K562 (cell line): ENCODE results near the gene PCDH12. TPM values are rescaled to one million over a fixed set of nuclear protein-coding genes. Genes with fewer than 3 reads are reported as not detected.

ENCODE experiments used
- ATAC-seq: fragments of 200-7000 bp; cut with Tn5 transposase; 3 replicates; pipeline ENCODE4 v1.9.1; 2020; ENCODE audit warnings: moderate library complexity
- BruUV-seq: library from RNA; stranded (reverse); fragments of 400-500 nt; replicated peaks from 2 replicates; lab custom pipeline; 2021; lab: Mats Ljungman, UMichigan
- CTCF ChIA-PET: fragments of 300-600 bp; formaldehyde crosslinking; extraction: SDS; loops from one replicate; lab custom pipeline; 2021; ENCODE audit warnings: low intra/inter-chr PET ratio; lab: Yijun Ruan, JAX
- POLR2A ChIA-PET: fragments of 300-600, 350-650 bp; sonication (Branson Sonifier 250); formaldehyde crosslinking; extraction: SDS; loops from one replicate; lab custom pipeline; 2021; ENCODE audit warnings: antibody characterized with exemption, inconsistent platforms; lab: Yijun Ruan, JAX
- DNase-seq, 4 experiments: peaks; one replicate each; pipeline versions ENCODE4 v3.0.0 to v3.0.0-alpha.2; 2011 to 2018; ENCODE audit warnings: low spot score in 3 of 4, mixed read lengths in 3 of 4; ENCODE audit errors: extremely low read depth in 1 of 4
- FAIRE-seq: peaks from 2 replicates; lab custom pipeline; 2011; peaks lifted over from hg19 to GRCh38; lab: Jason Lieb, UNC
- H2AFZ ChIP-seq: 2 replicates; pipeline ENCODE4 v1.6.0; 2011; ENCODE audit warnings: low read depth, low read length, control low read depth, inconsistent platforms
- H3K27ac ChIP-seq: fragments of 200-600 bp; 3 replicates; pipeline ENCODE4 v1.8.0; 2011; ENCODE audit warnings: low read depth, mild to moderate bottlenecking, control low read depth, inconsistent platforms, low read length, moderate library complexity, mixed read lengths; ENCODE audit errors: extremely low read depth
- H3K27me3 ChIP-seq, 2 experiments: fragments of 300-600 bp in 1 of 2; 2 replicates in 1 of 2; 3 replicates in 1 of 2; pipeline versions ENCODE4 v1.6.0 to v1.8.0; 2011; ENCODE audit warnings: inconsistent platforms in 2 of 2, low read length in 2 of 2, mild to moderate bottlenecking in 1 of 2, mixed read lengths in 1 of 2, moderate library complexity in 1 of 2; ENCODE audit not compliant: control insufficient read depth in 2 of 2, insufficient read depth in 2 of 2
- H3K36me3 ChIP-seq: fragments of 300-600 bp; 3 replicates; pipeline ENCODE4 v1.8.0; 2011; ENCODE audit warnings: mild to moderate bottlenecking, low read length, inconsistent platforms; ENCODE audit not compliant: control insufficient read depth, insufficient read depth
- H3K4me1 ChIP-seq, 2 experiments: fragments of 200-600 bp in 1 of 2; replicated peaks in 1 of 2; 2 replicates in 1 of 2; 3 replicates in 1 of 2; pipeline versions ENCODE4 v1.5.1 to v1.8.0; 2011; ENCODE audit warnings: inconsistent platforms in 2 of 2, low read length in 2 of 2, mild to moderate bottlenecking in 1 of 2, mixed read lengths in 1 of 2, moderate library complexity in 1 of 2; ENCODE audit not compliant: control insufficient read depth in 2 of 2, insufficient read depth in 2 of 2
- H3K4me2 ChIP-seq: 2 replicates; pipeline ENCODE4 v1.6.1; 2011; ENCODE audit warnings: low read length, control low read depth, inconsistent platforms, mixed read lengths; ENCODE audit not compliant: insufficient read depth
- H3K4me3 ChIP-seq: fragments of 200-600 bp; sonication (generic), shearing (Covaris generic); 2 replicates; pipeline ENCODE4 v1.5.1; 2016; ENCODE audit warnings: control low read depth, inconsistent platforms
- H3K79me2 ChIP-seq: fragments of 200-600 bp; 3 replicates; pipeline ENCODE4 v1.8.0; 2011; ENCODE audit warnings: low read length, inconsistent platforms; ENCODE audit not compliant: control insufficient read depth, insufficient read depth
- H3K9ac ChIP-seq, 2 experiments: 2 replicates each; pipeline versions ENCODE4 v1.6.0 to v1.6.1; 2011; ENCODE audit warnings: low read depth in 2 of 2, low read length in 2 of 2, control low read depth in 1 of 2, inconsistent platforms in 1 of 2, mild to moderate bottlenecking in 1 of 2, mixed read lengths in 1 of 2; ENCODE audit not compliant: insufficient read depth in 1 of 2
- H3K9me1 ChIP-seq: one replicate; pipeline ENCODE4 v1.6.0; 2011; ENCODE audit warnings: inconsistent platforms, mild to moderate bottlenecking, low read length, moderate library complexity; ENCODE audit not compliant: control insufficient read depth, insufficient read depth
- H3K9me3 ChIP-seq: replicated peaks from 2 replicates; pipeline ENCODE4 v1.5.1; 2011; ENCODE audit warnings: low read depth, low read length, inconsistent platforms; ENCODE audit not compliant: control insufficient read depth, insufficient read depth
- H4K20me1 ChIP-seq: replicated peaks from 2 replicates; pipeline ENCODE4 v1.6.1; 2011; ENCODE audit warnings: low read length, inconsistent platforms, mixed read lengths; ENCODE audit not compliant: control insufficient read depth, insufficient read depth
- CAMTA2 ChIP-seq: fragments of 250-450 bp; sonication (Bioruptor Pico); conservative IDR thresholded peaks from 2 replicates; pipeline ENCODE4 v1.5.1; 2022
- TEAD2 ChIP-seq: fragments of 450-650 bp; IDR thresholded peaks from 2 replicates; pipeline ENCODE4 v1.6.1; 2016; ENCODE audit warnings: missing genetic modification characterization, control low read depth, missing compliant biosample characterization
- ZNF274 ChIP-seq: IDR thresholded peaks from 2 replicates; pipeline ENCODE4 v1.6.1; 2011; ENCODE audit warnings: low read depth, mild to moderate bottlenecking, low read length, moderate library complexity, borderline replicate concordance
- WGBS: fragments of 100-300 bp; shearing (Covaris generic); methylation state at CpG from one replicate; pipeline ENCODE4 v1.1.6; 2016; ENCODE audit warnings: low coverage, mixed read lengths; ENCODE audit not compliant: insufficient coverage; ENCODE audit errors: missing lambda C conversion rate; 5-methylcytosine and 5-hydroxymethylcytosine counted together
- in situ Hi-C: fragments of 300-500 bp; cut with MboI; formaldehyde crosslinking; loops from 4 replicates; pipeline ENCODE4 v1.15.0; 2018; ENCODE audit warnings: inconsistent platforms, mixed read lengths
- intact Hi-C: fragments of 100-400 bp; cut with micrococcal nuclease; formaldehyde crosslinking; loops from 2 replicates; pipeline ENCODE4 v1.14.2; 2022
- polyA plus RNA-seq, 8 experiments: library from polyadenylated mRNA; depleted of rRNA in 4 of 8; stranded (reverse) in 5 of 8; unstranded in 3 of 8; fragments of >200 nt; fragmentation: Nextera tagmentation in 2 of 8; fragmentation: Illumina TruSeq in 1 of 8; extraction: Ambion mirVana in 2 of 8; extraction: Trizol in 1 of 8; gene quantifications; 2 replicates each; pipeline versions ENCODE4 v1.2.1 to v1.2.3, GENCODE V29; 2011 to 2014; ENCODE audit warnings: inconsistent platforms in 1 of 8, missing spikeins in 1 of 8
- total RNA-seq, 7 experiments: library from RNA; depleted of rRNA in 6 of 7; stranded (reverse); fragments of >200 nt in 6 of 7; fragmentation: Illumina TruSeq in 2 of 7; extraction: Trizol in 2 of 7; gene quantifications; 2 replicates each; pipeline versions ENCODE4 v1.2.1 to v1.2.3, GENCODE V29; 2011 to 2021; ENCODE audit warnings: low replicate concordance in 1 of 7
- TF ChIP-seq, protein P1 (sequence below), 2 experiments: IDR thresholded peaks in 1 of 2; conservative IDR thresholded peaks in 1 of 2; 2 replicates each; pipeline ENCODE4 v1.6.1; 2016; ENCODE audit warnings: low read depth in 2 of 2, mild to moderate bottlenecking in 1 of 2, missing compliant biosample characterization in 1 of 2, missing genetic modification characterization in 1 of 2, moderate library complexity in 1 of 2
- TF ChIP-seq, protein P2 (sequence below): sonication (generic); formaldehyde crosslinking; IDR thresholded peaks from 2 replicates; pipeline ENCODE4 v1.8.1; 2022; ENCODE audit warnings: missing genetic modification reagents

PCDH12 gene
- total and polyA plus RNA-seq, 9 of the 15 experiments (the other 6 are each of a cell fraction or from before 2014, with no cell fraction given) = 0.01 to 0.04 (median 0.01) TPM; not detected in 4

DNA sequence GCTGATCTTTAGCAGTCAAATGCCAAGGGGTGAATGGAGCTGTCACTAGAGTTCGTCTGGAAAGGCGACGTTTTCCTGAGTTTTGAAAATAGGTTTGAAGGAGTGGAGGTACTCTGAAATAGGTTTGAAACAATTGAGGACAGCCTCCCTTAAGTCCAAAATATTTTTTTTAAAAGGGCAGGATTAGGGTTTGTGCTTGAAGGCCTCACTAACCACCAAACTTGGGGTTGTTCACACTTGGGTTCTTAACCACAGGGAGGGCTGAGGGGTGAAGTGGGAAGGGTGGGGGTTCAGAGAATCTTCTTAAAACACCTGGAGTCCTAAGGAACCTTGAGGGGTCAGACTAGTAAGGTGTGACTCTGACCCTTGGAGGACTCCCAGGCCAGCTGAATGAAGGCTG, 3.5 kb upstream of the PCDH12 start:
- peak overlapping the region; percentile 93 for H2AFZ ChIP-seq
- TF ChIP-seq, protein P1, sequence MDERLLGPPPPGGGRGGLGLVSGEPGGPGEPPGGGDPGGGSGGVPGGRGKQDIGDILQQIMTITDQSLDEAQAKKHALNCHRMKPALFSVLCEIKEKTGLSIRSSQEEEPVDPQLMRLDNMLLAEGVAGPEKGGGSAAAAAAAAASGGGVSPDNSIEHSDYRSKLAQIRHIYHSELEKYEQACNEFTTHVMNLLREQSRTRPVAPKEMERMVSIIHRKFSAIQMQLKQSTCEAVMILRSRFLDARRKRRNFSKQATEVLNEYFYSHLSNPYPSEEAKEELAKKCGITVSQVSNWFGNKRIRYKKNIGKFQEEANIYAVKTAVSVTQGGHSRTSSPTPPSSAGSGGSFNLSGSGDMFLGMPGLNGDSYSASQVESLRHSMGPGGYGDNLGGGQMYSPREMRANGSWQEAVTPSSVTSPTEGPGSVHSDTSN (CRISPR knock-in tag; IDR thresholded peaks at IDR 0.05; ENCODE audit: low read depth) = no peak
- TF ChIP-seq, protein P1 (tag; conservative IDR thresholded peaks at IDR 0.05; ENCODE audit: low read depth) = no peak
- no peak for TF ChIP-seq CAMTA2 (CRISPR knock-in tag)
- TF ChIP-seq, protein P2, sequence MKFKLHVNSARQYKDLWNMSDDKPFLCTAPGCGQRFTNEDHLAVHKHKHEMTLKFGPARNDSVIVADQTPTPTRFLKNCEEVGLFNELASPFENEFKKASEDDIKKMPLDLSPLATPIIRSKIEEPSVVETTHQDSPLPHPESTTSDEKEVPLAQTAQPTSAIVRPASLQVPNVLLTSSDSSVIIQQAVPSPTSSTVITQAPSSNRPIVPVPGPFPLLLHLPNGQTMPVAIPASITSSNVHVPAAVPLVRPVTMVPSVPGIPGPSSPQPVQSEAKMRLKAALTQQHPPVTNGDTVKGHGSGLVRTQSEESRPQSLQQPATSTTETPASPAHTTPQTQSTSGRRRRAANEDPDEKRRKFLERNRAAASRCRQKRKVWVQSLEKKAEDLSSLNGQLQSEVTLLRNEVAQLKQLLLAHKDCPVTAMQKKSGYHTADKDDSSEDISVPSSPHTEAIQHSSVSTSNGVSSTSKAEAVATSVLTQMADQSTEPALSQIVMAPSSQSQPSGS (CRISPR knock-in tag) = no peak
- no peak for TF ChIP-seq TEAD2 (tag)
- TF ChIP-seq ZNF274 = no peak
- TF ChIP-seq, all 486 proteins: peak for 0
- in situ Hi-C loops (no loop called here), intact Hi-C loops (loop anchor here (2.0 to 10.0 kb wide), 4 partner anchors 83 to 297 kb away; partner anchors contain the start of gene PCDH1)
- FAIRE-seq (no peak), DNase-seq (no peak), ATAC-seq (no peak)
- WGBS = 81% methylated on average over 3 of the region's 3 CpGs
- ChIA-PET POLR2A (interaction anchor here (0.6 to 2.3 kb wide), 8 partner anchors 7 to 268 kb away, joined by 3 to 9 read pairs (median 4); partner anchors contain the start of gene RNF14), CTCF (interaction anchor here (0.9 to 2.8 kb wide), 6 partner anchors 72 to 296 kb away, joined by 3 to 29 read pairs (median 7); no protein-coding TSS in a partner anchor)
- Histone ChIP-seq H3K4me2 (no peak overlapping the region), H3K9me3 (no peaks in the 10 kb centered on the region), H3K4me3 (no peak overlapping the region), H3K36me3 (no peaks in the 10 kb centered on the region), H3K27me3 (peaks cover 0 to 13% of the 10 kb centered on the region in 2 experiments; a peak in 2 of 5 replicates), H3K27ac (no peak overlapping the region), H3K4me1 (peaks cover 3 to 16% of the 10 kb centered on the region in 2 experiments), H3K79me2 (no peaks in the 10 kb centered on the region), H4K20me1 (peaks cover 8% of the 10 kb centered on the region; the same call in 1 of the 2 replicates), H3K9me1 (no peaks in the 10 kb centered on the region), H3K9ac (0 out of 4 replicates have a peak overlapping the region, but pooled peaks of 1 of the 2 experiments have one; percentile 14)
- BruUV-seq = no TSS peak
